GM21526 (cell line): ENCODE data around the gene CCDC60.
"Not testable (repeated sequence)": the region's sequence is repeated elsewhere in the genome, so short reads cannot be mapped to it uniquely, and the experiment has no call there.

Experiments
- ATAC-seq: cut with Tn5 transposase; IDR thresholded peaks from one replicate; pipeline ENCODE4 v1.9.1; 2021; ENCODE audit warnings: moderate library complexity; ENCODE audit not compliant: unreplicated experiment, low FRiP score

The CCDC60 gene

DNA sequence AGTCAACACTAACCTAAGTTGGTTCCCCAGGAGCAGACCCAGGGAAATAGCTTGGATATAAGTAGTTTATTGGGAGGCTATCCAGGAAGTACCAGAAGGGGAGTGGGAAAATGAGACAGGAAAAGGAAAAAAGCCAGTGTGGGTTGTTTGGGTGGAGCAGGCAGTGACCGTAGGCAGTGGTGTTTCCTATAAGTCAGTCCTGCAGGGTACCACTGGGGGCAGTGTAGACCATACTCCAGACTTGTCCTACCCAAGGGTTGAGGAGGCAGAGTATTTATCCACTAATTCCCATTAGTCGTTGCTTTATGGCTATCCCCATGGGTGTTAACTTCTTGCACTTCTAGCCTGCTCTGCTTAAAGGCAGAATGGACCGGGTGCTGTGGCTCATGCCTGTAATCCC, 6.4 kb upstream of the CCDC60 start:
- no peak for ATAC-seq

- ATAC-seq, result no peak
These were observed 4.2 kb downstream of the CCDC60 start for GRCh38 chr12:119338593-119339363.

DNA sequence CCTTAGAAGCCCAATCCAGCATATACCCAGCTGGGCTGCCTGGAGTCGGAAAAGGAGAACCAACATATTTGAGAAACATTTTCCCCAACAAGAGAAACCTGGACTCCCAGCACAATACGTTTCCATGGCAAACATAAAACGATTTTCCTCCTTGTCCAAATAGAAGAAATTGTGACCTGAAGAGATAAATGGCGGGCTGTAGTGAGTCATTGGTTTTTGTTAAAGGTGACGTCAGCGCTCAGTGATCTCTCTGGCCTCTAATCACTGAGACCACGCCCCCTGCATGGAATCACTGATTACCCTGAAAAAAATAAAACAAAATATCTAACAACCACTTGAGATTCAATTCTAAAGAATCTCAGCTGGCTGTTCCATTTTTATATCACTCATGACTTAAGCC, 6.0 kb downstream of the CCDC60 start:
- ATAC-seq, result no peak

- no peak for ATAC-seq
These were observed 6.5 kb downstream of the CCDC60 start for GRCh38 chr12:119341020-119341419.

DNA sequence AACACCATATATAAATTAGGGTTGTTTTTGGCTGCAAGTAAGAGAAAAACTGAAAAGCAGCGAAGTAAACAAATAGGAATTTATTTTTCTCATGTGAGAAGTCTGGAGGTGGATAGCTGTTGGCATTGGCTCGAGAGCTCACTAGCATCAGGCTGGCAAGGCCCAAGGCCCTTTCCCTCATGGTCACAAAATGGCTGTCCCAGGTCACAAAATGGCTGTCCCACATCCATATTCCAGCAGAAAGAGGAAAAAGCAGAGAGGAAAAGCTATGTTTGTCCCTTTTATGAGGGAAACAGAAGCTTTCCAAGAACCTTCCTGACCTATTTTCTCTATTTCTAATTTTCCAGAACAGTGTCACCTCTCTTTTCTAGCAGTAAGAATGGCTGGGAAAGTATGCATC, 7.5 kb downstream of the CCDC60 start:
- ATAC-seq, result no peak

DNA sequence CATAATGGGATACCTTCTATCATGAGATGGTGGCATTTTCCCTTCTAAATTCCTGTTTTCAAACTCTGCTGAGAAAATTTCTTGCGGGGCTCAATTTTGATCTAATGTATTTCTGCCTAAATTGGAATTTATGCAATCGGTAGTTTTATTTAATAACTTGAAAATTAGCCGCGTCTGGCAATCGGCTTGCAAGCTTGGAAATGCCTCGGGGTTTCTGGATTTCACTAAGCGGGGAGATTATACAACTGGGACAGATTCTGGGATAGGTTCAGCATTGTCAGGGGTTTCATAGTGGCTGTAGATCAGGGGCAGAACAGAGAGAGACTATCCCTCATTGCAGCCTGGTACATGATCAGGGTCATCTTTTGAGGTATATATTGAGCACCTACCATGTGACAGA, 8.6 kb downstream of the CCDC60 start:
- no peak for ATAC-seq

GRCh38 chr12:119354172-119354571, 19.6 kb downstream of the CCDC60 start:
- ATAC-seq, result no peak

DNA sequence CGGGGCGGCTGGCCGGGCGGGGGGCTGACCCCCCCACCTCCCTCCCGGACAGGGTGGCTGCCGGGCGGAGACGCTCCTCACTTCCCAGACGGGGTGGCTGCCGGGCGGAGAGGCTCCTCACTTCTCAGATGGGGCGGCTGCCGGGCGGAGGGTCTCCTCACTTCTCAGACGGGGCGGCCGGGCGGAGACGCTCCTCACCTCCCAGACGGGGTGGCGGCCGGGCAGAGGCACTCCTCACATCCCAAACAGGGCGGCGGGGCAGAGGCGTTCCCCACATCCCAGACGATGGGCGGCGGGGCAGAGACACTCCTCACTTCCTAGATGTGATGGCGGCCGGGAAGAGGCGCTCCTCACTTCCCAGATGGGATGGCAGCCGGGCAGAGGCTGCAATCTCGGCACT, 25.8 kb downstream of the CCDC60 start:
- ATAC-seq, result not testable (repeated sequence)

DNA sequence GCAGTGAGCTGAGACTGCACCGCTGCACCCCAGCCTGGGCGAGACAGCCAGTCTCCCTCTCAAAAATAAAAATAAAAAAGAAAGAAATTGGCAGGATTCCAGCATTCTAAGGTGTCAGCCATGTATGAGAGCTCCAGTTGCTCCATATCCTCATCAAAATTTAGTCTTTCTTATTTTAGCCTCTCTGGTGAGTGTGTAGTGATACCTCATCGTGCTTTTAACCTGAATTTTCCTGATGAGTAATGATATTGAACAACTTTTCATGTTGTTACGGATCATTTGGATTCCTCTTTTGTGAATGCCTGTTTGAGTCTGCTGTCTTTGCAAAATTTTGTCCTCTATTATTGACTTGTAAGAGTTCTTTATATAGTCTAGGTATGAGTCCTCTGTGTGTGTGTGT, 28.5 kb downstream of the CCDC60 start:
- ATAC-seq, result no peak

GRCh38 chr12:119363490-119363889, 29.0 kb downstream of the CCDC60 start:
- no peak for ATAC-seq

- no peak for ATAC-seq
These were observed 30.9 kb downstream of the CCDC60 start for GRCh38 chr12:119365451-119365850.

GRCh38 chr12:119366007-119366406, 31.5 kb downstream of the CCDC60 start:
- no peak for ATAC-seq

- ATAC-seq, result no peak
These were observed 34.6 kb downstream of the CCDC60 start for GRCh38 chr12:119369161-119369560.

- ATAC-seq, result no peak
These were observed 35.5 kb downstream of the CCDC60 start for GRCh38 chr12:119369907-119370546.

- no peak for ATAC-seq
These were observed 38.0 kb downstream of the CCDC60 start for GRCh38 chr12:119372540-119372939.

GRCh38 chr12:119373001-119373400, 38.5 kb downstream of the CCDC60 start:
- ATAC-seq, result no peak

DNA sequence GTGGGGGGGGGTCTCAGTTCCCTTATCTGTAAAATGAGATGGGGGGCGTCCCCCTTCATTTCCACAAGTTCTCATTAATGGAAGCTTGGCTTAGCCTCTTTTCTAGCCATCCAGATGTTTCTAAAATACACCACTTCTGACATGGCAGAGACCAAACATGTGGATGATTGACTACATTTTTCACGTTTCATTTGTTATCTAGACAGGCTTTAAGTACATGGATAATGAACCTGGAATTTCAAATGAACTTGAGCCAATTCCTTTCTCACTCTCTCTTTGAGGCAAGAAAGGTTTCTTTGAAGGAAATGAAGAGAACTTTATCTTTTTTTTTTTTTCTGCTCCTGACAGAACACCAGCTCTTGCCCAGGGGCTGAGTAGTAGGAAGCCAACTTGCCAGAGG, 39.1 kb downstream of the CCDC60 start:
- ATAC-seq, result no peak

DNA sequence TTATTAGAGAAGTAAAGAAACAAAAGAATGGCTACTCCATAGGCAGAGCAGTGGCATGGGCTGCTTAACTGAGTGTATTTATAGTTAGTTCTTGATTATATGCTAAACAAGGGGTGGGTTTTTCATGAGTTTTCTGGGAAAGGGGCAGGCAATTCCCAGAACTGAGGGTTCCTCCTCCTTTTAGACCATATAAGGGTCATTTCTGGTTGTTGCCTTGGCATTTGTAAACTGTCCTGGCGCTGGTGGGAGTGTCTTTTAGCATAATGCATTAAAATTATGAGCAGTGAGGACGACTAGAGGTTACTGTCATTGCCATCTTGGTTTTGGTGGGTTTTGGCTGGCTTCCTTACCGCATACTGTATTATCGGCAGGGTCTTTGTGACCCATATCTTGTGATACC, 40.1 kb downstream of the CCDC60 start:
- no peak for ATAC-seq

DNA sequence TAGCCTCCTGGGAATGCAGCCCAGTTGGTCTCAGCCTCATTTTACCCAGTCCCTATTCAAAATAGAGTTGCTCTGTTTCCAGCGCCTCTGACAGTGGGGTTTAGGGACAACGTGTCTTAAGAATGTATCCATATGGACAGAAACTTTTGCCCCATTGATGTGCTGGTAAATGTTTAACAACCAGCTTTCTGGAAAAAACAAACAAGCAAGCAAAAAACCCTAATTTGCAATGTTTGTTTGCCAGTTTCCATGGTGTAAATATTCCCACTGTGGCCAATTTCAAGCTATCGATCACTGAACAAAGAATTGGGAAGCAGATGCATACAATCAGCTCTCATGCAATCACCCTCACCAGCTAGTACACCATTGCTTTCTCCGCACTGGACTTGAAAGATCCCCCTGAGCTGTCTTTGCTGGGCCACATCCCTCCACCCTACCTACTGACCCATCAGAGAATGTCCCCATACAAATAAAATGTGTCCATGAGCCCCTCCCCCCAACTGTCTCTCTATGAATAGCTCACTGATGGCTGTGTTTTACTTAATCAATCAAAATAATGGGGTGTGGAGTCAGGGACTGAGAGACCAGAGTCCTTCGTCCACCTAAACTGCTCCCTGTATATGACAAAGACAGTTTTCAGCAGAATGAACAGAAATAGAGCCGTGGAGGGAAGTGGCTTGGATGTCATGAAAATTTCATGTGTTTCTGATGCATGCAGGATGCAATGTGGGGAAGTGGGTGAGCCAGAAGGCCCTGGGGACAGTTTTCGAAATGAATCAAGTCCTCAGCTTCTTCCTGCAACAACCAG, 40.8 kb downstream of the CCDC60 start:
- ATAC-seq, result no peak

DNA sequence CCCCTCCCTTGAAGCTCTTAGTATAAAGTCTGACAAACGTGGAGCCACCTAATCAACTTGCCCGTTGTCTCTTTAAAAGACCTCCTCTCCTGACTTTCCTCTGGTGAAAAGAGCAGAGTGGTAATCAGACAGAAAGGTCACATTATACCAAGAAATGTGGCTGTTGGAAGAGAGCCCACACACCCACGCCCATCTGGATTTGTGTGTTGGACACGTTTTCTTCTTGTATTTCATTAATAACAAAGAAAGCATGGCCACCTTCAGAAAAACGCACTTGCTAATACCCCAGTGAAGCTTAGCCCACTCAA, 41.3 kb downstream of the CCDC60 start:
- ATAC-seq, result no peak

- ATAC-seq, result no peak
These were observed 44.4 kb downstream of the CCDC60 start for GRCh38 chr12:119378903-119379302.
